HG02588 (cell line): ENCODE measurements around the gene ARL4C.

Experiments used
- ATAC-seq: cut with Tn5 transposase; IDR thresholded peaks from one replicate; pipeline ENCODE4 v1.9.1; 2021; ENCODE audit warnings: mild to moderate bottlenecking, moderate library complexity; ENCODE audit not compliant: unreplicated experiment

Gene ARL4C, protein sequence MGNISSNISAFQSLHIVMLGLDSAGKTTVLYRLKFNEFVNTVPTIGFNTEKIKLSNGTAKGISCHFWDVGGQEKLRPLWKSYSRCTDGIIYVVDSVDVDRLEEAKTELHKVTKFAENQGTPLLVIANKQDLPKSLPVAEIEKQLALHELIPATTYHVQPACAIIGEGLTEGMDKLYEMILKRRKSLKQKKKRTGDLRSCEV

GRCh38 chr2:234496835-234497593, at the start of gene ARL4C:
Gene ARL4C, minus strand, starts transcription at chr2:234497081. Its CDS starts 495 bp downstream, at chr2:234496586.
- ATAC-seq, result peak; percentile 62

GRCh38 chr2:234544659-234545611, 48.1 kb upstream of the ARL4C start:
- ATAC-seq, result no peak

- ATAC-seq, result no peak
Observed at GRCh38 chr2:234542742-234543141, 45.9 kb upstream of the ARL4C start.

DNA sequence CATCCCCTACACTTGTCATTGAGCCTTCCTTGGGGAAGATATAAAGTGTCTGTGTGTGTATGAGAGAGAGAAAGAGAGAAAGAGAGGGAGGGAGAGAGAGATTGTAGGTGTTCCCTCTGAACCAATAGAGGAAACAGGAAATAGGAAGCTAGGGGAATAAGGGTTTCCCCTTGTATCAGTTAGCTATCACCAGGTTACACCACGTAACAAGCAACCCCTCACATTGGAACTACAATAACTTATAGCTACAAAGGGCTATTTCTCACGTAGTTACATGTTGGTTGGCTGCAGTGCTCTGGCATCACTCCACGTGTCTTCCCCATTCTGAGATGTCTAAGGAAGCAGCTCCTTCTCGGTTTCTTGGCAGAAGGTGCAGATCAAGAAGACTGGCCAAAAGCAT, 41.0 kb upstream of the ARL4C start:
- no peak for ATAC-seq

GRCh38 chr2:234536178-234536965, 39.5 kb upstream of the ARL4C start:
- ATAC-seq, result no peak

- no peak for ATAC-seq
Observed at GRCh38 chr2:234535464-234535863, 38.6 kb upstream of the ARL4C start.

DNA sequence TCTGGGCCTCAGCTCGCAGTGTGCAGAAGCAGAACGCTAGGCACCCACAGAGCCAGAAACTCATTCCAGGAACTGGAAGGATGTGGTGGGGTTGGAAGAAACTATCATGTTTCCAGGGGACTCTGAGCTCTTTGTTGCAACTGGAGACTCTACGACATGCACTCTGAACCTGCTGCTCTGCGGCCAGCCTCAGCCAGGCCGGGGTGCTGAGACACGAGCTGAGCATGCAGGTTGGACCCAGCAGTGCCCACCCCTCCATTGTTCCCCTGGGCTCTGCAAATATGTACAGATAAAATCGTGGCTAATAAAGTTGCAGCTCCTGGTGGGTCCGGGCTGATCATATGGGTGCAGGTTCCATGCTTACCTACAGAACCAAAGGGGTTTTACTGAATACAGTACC, 37.6 kb upstream of the ARL4C start:
- no peak for ATAC-seq

DNA sequence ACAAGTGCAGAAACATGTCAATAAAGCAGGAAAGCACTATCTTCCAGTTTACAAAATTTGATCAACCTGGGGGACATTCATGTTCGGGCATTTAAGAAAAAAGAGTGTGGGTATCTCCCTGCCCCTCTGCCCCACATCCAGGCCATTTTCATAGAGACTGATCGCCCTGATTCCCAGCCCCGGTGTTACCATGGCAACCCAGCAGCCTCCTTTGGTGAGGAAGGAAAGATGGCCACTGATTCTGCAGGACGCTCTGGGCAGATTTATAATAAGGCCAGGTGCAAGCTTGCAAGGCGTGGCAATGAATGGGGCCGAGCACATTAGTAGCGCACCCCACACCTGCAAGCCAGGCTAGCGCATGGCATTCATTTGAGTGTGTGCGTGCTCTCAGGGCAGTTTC, 36.7 kb upstream of the ARL4C start:
- no peak for ATAC-seq

- no peak for ATAC-seq
Observed at GRCh38 chr2:234528410-234529148, 31.7 kb upstream of the ARL4C start.

DNA sequence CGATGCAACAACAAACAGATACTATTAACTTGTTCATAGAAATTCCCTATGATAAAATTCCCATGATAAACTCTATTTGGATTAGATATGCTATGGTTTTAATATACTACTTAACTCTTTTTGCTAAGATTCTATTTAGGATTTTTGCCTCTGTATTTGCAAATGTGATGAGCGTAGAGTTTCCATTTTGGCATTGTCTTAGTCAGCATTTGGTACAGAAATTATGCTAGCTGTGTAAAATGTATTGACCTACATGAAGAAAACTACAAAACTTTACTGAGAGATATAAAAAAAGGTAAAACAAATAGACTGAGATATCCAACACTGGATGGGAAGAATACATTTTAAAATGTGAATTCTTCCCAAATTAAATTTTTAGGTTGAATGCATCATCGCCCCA, 29.8 kb upstream of the ARL4C start:
- ATAC-seq, result no peak

DNA sequence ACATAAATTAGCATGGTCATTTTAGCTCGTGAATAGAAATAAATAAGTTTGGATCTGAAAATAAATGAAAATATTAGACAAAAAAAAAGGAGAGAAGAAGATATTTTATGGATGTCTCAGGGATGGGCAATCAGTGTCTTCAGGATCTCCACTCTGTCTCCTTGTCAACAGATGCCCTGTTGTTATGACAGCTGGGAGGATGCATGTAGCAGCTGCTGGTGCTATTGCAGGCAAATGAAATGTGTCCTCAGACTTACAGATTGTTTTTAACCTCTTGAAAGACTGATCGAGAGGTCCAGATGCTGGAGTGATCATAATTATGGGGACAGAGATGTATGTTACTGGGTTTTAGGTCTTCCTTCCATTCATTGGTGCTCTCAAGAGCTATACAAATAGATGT, 24.7 kb upstream of the ARL4C start:
- no peak for ATAC-seq

DNA sequence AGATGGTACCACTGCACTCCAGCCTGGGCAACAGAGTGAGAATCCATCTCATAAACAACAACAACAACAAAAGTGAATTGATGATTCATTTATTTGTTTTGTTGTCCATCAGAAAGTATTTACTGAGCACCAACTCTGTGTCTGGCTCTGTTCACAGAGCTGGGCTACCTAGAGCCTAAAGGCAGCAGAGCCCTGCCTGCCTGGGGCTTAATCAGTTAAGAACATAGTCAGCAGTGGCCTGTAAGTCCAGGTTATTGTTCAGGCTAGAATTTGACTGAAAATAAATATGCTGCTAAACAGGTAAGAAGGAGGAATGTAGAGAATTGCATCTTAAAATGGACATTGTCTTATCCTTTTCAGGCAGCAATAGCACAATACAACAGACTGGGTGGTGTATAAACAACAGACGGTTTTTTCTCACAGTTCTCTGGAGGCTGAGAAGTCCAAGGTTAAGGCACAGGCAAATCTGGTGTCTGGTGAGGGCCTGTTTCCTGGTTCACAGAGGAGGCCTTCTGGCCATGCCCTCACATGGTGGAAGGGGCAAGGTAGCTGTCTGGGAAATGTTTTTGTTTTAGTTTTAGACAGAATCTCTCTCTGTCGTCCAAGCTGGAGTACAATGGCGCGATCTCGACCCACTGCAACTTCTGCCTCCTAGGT, 22.2 kb upstream of the ARL4C start:
- ATAC-seq, result no peak

DNA sequence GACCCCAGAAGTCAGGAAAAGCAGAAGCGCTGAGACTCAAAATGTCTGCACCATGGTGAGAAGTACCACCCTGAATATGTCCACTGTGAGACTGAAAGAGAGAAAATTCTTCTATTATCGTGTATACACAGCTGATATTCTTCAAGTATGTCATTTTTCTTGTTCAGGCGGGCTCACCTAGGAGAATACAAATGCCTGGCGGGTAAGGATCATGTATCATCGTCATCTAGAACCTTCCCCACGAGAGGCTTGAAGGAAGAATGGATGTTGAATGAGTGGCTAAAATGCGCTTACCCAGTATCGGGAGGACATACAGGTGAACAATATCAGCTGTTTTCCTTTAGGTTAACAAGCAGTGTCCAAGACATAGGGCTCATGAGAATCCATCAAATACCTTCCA, 21.1 kb upstream of the ARL4C start:
- ATAC-seq, result no peak

GRCh38 chr2:234514873-234515638, 18.2 kb upstream of the ARL4C start:
- ATAC-seq, result no peak

DNA sequence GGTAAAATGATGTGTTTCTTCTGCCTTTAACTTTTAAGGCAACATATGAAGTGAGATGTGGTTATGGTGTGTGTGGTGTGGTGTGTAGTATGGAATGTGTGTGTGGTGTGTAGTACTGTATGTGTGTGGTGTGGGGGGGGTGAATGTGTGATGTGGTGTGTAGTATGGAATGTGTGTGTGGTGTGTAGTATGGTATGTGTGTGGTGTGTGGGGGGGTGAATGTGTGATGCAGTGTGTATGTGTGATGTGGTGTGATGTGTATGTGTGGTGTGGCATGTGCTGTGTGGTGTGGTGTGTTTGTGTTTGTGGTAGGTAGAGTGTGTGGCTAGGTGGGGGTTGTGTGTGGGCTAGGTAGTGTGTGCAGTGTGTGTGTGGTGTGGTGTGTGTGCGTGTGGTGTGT, 17.2 kb upstream of the ARL4C start:
- ATAC-seq, result no peak

GRCh38 chr2:234512884-234513669, 16.2 kb upstream of the ARL4C start:
- ATAC-seq, result no peak

- no peak for ATAC-seq
Observed at GRCh38 chr2:234502919-234503285, 6.0 kb upstream of the ARL4C start.

DNA sequence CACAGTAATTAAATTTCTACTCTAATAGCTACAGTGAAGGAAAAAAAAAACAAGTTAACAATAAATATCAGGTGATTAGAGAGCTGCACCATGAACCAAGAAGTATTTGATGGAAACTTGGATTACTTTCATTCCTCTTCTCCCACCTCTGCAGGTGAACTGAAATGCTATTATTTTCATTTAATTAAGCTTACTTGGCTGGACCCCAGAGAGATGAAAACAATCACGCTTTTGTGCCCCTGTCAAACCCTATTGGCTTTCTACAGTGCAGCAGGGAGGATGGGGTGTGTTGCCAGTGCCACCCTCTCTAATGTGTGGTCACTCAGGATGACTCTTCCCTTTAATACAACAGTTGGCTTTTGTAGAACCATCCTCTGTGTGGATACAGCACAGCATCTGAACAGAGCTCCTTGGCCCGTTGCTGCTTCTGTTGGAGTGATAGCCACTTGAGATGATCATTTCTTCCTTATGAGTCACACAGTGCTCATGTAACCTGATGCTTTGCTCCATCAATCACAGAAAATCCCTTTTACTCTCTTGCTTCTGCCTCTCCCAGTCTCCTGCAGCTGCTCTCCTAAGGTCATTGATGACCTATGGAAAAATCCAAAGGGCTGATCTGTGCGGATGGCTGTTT, 5.5 kb upstream of the ARL4C start:
- ATAC-seq, result no peak
